HG03342 (cell line): Measurements from ENCODE around the gene TMEM62.

Source experiments
- ATAC-seq: cut with Tn5 transposase; IDR thresholded peaks from one replicate; pipeline ENCODE4 v1.9.1; 2021; ENCODE audit warnings: mild to moderate bottlenecking, moderate library complexity; ENCODE audit not compliant: unreplicated experiment

TMEM62 gene

GRCh38 chr15:43226436-43227305 is 93.3 kb downstream of the TMEM62 start:
- ATAC-seq, result no peak

DNA sequence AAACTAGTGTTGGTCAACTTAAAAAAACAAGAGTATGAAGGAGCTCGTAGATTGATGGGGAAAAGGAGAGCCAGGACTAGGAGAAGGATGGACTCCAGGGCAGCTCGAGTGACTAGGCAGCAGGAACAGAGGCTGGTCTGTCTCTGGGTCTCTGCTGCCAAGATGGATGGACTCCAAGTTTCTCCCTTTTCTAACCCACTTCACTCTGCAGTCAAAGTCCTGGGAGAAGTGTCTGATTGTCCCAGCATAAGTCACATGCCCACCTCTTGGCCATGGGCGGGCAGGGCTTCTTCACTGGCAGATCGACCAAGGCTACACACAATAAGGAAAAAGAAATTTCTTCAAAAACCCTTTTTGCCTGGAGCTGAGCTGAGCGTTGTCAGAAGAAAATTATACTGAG is 96.6 kb downstream of the TMEM62 start:
- ATAC-seq, result no peak

DNA sequence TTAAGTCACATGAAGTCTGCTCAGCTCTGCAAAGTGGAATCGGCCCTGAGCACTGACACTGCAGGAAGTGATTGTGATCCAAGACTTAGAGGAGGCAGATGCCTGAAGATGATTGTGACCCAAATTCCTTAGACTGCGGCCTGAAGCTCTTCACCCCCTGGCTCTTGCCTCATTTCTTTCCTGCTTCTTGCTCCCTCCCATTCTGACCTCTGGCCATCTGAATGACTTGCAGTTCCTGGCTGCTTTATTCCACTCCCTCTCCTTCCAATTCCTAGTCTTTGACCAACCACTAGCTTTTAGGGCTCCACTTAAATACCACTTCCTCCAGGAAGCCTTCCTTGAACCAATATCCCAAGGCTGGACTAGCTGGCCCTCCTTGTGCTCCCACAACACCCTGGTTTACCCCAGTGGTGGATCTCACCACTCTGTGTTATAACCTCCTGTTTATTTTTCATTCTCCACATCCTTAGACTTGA is 97.3 kb downstream of the TMEM62 start:
- no peak for ATAC-seq

- ATAC-seq, result no peak
These were observed 99.0 kb downstream of the TMEM62 start for GRCh38 chr15:43232289-43232874.
